HG03135 (cell line): ENCODE results near the gene LCORL.
"Not testable (repeated sequence)": the region's sequence is repeated elsewhere in the genome, so short reads cannot be mapped to it uniquely, and the experiment has no call there.

ENCODE experiments used
- ATAC-seq: cut with Tn5 transposase; IDR thresholded peaks from one replicate; pipeline ENCODE4 v1.9.1; 2021; ENCODE audit warnings: mild to moderate bottlenecking, moderate library complexity; ENCODE audit not compliant: unreplicated experiment

LCORL gene

GRCh38 chr4:17865866-17866363, 155.6 kb downstream of the LCORL start:
- ATAC-seq, result no peak

- not testable (repeated sequence) for ATAC-seq
These were observed 159.6 kb downstream of the LCORL start for GRCh38 chr4:17861906-17862305.

- ATAC-seq, result no peak
These were observed 161.7 kb downstream of the LCORL start for GRCh38 chr4:17859793-17860406.

GRCh38 chr4:17854036-17854435, 167.5 kb downstream of the LCORL start:
- ATAC-seq, result no peak

GRCh38 chr4:17851959-17852358, 169.6 kb downstream of the LCORL start:
- no peak for ATAC-seq

- not testable (repeated sequence) for ATAC-seq
These were observed 171.3 kb downstream of the LCORL start for GRCh38 chr4:17850295-17850694.

GRCh38 chr4:17846266-17846665, 175.3 kb downstream of the LCORL start:
- no peak for ATAC-seq

GRCh38 chr4:17823871-17824669, 197.5 kb downstream of the LCORL start:
- no peak for ATAC-seq

- ATAC-seq, result no peak
These were observed 204.5 kb downstream of the LCORL start for GRCh38 chr4:17817027-17817426.

- ATAC-seq, result no peak
These were observed 205.4 kb downstream of the LCORL start for GRCh38 chr4:17816142-17816541.

GRCh38 chr4:17814140-17814539, 207.4 kb downstream of the LCORL start:
- no peak for ATAC-seq

- no peak for ATAC-seq
These were observed 208.8 kb downstream of the LCORL start for GRCh38 chr4:17812801-17813200.

- no peak for ATAC-seq
These were observed 209.4 kb downstream of the LCORL start for GRCh38 chr4:17812125-17812524.

- peak; percentile 27 for ATAC-seq
These were observed 210.4 kb downstream of the LCORL start for GRCh38 chr4:17811078-17811603.

GRCh38 chr4:17810260-17811077, 211.1 kb downstream of the LCORL start, which contains the start of the genes DCAF16 and NCAPG:
TSS of gene DCAF16 (minus strand) at chr4:17810757. CDS start at chr4:17804141, 6,616 bp downstream.
TSS of gene NCAPG (plus strand) at chr4:17810979. CDS start at chr4:17811078, 99 bp downstream.
- ATAC-seq, result peak; percentile 86

- ATAC-seq, result no peak
These were observed 211.9 kb downstream of the LCORL start for GRCh38 chr4:17809667-17810066.

- no peak for ATAC-seq
These were observed 214.1 kb downstream of the LCORL start for GRCh38 chr4:17807446-17807845.

- ATAC-seq, result no peak
These were observed 215.9 kb downstream of the LCORL start for GRCh38 chr4:17805580-17806155.

GRCh38 chr4:17797808-17798207, 223.7 kb downstream of the LCORL start:
- ATAC-seq, result no peak

- no peak for ATAC-seq
These were observed 226.8 kb downstream of the LCORL start for GRCh38 chr4:17794730-17795129.
